SU-DHL-6 (cell line): Measurements from ENCODE around the gene GSTT4.

Experiments used
- EZH2phosphoT487 ChIP-seq: fragments of 200-600 bp; sonication (generic), shearing (Covaris generic); conservative IDR thresholded peaks from 2 replicates; pipeline ENCODE4 v1.6.1; 2018; ENCODE audit warnings: mild to moderate bottlenecking, antibody characterized with exemption, low read length, moderate library complexity, mixed read lengths
- TF ChIP-seq, protein P1 (sequence below): fragments of 200-600 bp; sonication (generic); IDR thresholded peaks from one replicate; pipeline ENCODE4 v1.5.1; 2017; ENCODE audit warnings: antibody characterized with exemption, mild to moderate bottlenecking, low read length, moderate library complexity; ENCODE audit not compliant: insufficient read depth, poor library complexity, severe bottlenecking

GRCh38 chr22:24028533-24028932, 23.3 kb upstream of the GSTT4 start:
- TF ChIP-seq, protein P1, sequence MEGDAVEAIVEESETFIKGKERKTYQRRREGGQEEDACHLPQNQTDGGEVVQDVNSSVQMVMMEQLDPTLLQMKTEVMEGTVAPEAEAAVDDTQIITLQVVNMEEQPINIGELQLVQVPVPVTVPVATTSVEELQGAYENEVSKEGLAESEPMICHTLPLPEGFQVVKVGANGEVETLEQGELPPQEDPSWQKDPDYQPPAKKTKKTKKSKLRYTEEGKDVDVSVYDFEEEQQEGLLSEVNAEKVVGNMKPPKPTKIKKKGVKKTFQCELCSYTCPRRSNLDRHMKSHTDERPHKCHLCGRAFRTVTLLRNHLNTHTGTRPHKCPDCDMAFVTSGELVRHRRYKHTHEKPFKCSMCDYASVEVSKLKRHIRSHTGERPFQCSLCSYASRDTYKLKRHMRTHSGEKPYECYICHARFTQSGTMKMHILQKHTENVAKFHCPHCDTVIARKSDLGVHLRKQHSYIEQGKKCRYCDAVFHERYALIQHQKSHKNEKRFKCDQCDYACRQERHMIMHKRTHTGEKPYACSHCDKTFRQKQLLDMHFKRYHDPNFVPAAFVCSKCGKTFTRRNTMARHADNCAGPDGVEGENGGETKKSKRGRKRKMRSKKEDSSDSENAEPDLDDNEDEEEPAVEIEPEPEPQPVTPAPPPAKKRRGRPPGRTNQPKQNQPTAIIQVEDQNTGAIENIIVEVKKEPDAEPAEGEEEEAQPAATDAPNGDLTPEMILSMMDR: no peak
- no peak for TF ChIP-seq EZH2phosphoT487
